Dermis microvascular lymphatic vessel endothelial cell (primary cell): ENCODE data around the gene AGTRAP. TPM values are rescaled to one million over a fixed set of nuclear protein-coding genes. Genes with fewer than 3 reads are reported as not detected.

Experiments
- DNase-seq, 2 donors: peaks; one replicate each; pipeline versions ENCODE4 v3.0.0 to v3.0.0-alpha.2; 2010; ENCODE audit warnings: low read depth in 2 of 2
- total RNA-seq: library from RNA; depleted of rRNA; stranded (reverse); fragments of >200 nt; gene quantifications from 2 replicates; pipeline ENCODE4 v1.2.1, GENCODE V29; 2014

Gene AGTRAP
- total RNA-seq, 1 donor from 2014 or later: 34.0 TPM

DNA sequence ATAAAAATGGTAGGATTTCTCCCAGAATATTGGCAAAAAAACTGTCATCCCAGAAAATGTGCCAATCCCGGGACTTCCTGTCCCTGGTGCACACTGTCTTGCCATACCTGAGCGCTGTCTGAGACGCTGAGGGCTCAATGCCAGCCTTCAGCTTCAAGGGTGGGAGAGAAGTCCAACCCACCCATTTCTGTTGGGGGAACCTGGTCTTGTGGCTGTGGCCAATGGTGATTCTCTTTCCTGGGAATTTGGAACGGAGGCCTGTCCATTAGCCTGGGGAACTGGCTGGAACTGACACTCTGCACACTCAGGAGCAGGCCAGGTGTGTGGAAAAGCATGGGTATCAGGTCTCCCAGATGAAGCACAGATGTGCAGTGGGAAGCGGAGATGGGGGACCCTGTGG lies 63.2 kb downstream of the AGTRAP start:
- no peak for DNase-seq

DNA sequence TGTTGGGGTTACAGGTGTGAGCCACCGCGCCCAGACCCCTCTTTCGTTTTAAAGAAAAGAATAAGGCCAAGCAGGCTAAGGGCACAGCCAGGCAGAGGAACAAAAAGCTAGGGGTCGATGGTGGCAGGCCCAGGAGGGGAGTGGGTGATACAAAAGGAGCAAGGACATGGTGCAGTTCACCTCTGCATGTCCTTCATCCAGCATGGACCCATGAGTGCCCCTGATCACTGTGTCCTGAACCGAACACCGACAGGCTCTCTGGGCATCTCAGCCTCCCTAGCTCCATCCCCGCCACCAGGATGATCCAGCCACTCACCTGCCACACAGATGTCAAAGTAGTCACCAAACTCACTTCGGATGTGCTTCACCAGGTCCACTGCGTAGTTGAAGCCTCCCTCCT lies 64.0 kb downstream of the AGTRAP start:
- no peak for DNase-seq

DNA sequence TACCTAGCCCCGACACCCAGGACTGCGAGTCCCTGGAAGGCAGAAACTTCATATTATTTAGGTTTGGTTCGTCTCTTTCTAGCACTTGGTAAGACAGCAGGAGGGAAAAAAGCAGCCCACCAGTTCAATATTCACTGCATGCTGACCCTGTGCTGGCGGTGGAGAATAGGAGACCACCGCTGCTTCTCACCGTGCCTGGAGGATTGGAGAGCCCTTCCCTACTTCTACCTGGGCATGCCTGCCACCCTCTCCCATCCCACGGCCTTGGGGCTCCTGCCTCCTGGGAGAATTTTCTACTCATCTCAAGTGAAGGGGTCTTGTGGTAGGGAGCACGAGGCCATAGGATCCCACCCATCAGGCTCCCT lies 64.4 kb downstream of the AGTRAP start:
- no peak for DNase-seq

Other genes starting within 250 kb of the AGTRAP start
- gene FBXO2, start 81.7 kb upstream of the AGTRAP start, total RNA-seq: 1.4 and 1.5 TPM in 2 replicates
- gene FBXO44, start 81.3 kb upstream of the AGTRAP start, total RNA-seq: 6.4 and 9.6 TPM in 2 replicates
- 1.8 and 4.0 TPM in 2 replicates for gene FBXO6, start 71.9 kb upstream of the AGTRAP start, total RNA-seq
- 37.7 and 39.1 TPM in 2 replicates for gene MAD2L2, start 55.0 kb upstream of the AGTRAP start, total RNA-seq
- 0.13 and 0.64 TPM in 2 replicates for gene DRAXIN, start 44.4 kb upstream of the AGTRAP start, total RNA-seq
- 0.25 and 0.26 TPM in 2 replicates for gene C1orf167, start 26.1 kb downstream of the AGTRAP start, total RNA-seq
- 30.2 and 53.2 TPM in 2 replicates for gene MTHFR, start 69.8 kb downstream of the AGTRAP start, total RNA-seq
- gene CLCN6, start 70.1 kb downstream of the AGTRAP start, total RNA-seq: 5.9 and 7.0 TPM in 2 replicates
- gene NPPA, start 111.6 kb downstream of the AGTRAP start, total RNA-seq: not detected in 2 replicates
- not detected in 2 replicates for gene NPPB, start 122.8 kb downstream of the AGTRAP start, total RNA-seq
- 38.3 and 58.3 TPM in 2 replicates for gene KIAA2013, start 190.3 kb downstream of the AGTRAP start, total RNA-seq
- gene PLOD1, start 198.6 kb downstream of the AGTRAP start, total RNA-seq: 138 and 192 TPM in 2 replicates
- 54.6 and 66.4 TPM in 2 replicates for gene MFN2, start 244.3 kb downstream of the AGTRAP start, total RNA-seq